GM18870 (cell line): ENCODE data around the gene IGFBP7.

ENCODE experiments used
- ATAC-seq: cut with Tn5 transposase; IDR thresholded peaks from one replicate; pipeline ENCODE4 v1.9.1; 2021; ENCODE audit warnings: moderate library complexity; ENCODE audit not compliant: unreplicated experiment

Gene IGFBP7

DNA sequence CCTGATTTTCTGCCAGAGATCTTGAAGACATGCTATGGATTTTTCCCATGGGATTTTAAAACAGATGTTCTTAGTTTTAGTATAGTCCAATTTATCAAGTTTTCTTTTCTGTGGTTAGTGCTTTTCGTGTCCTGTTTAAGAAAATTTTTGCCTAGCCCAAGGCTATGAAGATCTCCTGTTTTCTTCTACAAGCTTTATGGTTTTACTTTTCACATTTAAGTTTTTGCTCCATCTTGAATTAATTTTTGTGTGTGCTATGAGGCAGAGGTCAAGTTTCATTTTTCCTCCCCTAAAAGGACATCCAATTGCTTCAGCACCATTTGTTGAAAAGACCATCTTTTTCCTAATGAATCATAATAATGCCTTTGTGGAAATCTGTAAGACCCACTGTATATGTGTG lies 65.9 kb downstream of the IGFBP7 start:
- ATAC-seq, result no peak

DNA sequence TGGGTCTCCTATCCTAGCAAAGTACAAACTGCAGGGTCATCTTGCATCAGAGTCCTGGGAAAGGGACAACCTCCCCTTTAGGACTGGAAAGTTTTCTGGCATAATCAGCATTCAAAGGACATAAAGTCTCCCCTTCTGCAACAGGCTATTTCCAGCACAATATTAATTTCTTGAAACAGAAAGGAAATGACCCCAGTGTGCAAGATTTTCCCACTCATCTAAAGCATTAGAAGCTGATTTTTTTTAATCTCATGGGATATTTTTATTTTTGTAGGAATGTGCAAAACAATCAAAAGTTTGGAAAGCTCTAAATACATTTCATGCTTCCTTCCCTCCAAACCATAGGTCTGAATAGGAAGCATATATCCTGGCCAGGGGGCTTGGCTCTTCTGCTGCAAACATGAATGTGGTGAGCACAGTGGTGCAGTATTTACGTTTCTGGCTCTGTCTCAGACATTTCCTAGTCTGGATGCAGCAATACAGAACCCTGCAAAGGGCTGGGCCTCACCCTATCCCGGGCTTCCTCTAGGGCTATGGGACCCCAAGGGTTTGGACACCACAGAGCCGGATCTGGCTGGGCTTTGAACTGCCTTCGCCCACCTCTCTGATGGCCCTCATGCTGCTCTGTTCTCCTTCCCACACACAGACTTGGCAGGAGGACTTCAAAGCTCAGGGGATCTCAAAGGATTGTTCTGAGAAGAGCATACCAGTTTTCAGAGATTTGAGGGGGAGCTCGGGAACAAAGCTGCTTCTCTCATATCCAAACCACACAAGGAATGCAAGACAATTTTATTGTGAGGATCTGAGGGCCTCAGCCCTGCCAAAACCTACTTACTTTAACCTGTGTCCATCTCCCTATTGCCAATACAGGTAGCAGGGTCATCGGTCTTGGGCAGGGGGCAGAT lies 66.6 kb downstream of the IGFBP7 start:
- no peak for ATAC-seq

DNA sequence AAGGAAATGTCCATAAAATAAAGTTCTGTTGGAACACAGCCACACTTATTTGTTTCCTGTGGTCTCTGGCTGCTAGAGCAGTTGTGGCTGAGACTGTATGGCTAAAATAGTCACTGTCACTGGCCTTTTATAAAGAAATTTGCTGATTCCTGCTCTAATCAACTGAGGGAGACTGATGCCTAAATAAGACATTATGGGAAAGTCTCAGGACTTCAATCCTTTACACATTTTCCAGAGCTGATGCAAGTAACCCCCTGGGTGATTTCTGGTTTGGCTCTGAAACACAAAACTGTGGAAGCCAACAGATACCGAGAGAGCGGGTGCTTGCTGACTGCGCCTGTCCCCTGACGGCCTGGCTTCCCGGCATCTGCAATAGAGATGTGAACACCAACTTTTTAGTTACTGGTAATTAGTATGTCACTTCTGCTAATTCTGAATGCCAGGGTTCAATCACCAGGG lies 67.4 kb downstream of the IGFBP7 start:
- ATAC-seq, result no peak

DNA sequence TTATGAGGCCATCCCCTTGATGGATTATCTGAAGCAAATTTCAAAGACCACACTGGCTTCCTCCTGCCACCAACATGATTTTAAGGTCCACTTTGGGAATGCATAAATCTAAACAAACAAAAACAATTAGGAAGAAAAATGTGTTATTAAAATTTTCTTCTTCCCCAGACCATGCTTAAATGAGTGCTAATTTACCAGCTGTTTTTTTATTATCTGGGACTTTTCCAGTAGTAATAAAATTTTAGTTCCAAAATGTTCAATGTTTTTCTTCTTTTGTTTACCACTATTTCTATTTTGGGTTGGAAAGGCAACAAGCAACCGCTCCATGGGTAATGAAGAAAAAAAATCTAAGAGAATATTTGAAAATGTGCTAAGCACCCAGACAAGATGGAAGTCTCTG lies 69.2 kb downstream of the IGFBP7 start:
- no peak for ATAC-seq

DNA sequence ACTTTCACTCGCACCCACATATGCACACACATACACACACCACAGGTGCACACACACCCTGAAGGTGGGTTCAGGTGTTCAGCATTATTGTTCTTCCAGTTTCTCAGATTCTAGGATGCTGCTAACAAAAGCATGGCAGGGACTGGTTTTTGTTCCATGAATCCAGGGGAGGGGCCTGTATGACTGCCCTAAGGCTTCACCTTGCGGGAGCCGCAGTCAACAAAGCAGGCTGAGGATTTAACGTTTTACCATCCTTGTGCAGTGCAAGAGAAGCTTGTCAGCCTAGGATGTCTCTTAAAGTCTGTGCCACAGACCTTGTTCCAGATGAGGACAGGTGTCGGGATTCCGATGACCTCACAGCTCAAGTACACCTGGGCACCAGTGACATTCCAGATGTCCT lies 69.7 kb downstream of the IGFBP7 start:
- no peak for ATAC-seq

DNA sequence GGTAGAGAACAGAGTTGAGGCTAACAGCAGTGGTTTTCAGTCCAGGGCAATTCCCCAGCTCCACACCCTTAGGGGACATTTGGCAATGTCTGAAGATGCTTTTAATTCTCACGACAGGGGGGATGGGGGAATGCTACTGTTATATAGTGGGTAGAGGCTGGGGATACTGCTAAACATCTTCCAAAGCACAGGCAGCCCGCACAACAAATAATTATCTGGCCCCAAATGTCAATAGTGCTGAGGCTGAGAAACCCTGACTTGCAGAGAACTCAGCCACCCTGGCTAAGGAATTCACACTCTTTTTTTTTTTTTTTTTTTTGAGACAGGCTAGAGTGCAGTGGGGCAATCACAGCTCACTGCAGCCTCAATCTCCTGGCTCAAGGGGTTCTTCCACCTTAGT lies 70.8 kb downstream of the IGFBP7 start:
- no peak for ATAC-seq

DNA sequence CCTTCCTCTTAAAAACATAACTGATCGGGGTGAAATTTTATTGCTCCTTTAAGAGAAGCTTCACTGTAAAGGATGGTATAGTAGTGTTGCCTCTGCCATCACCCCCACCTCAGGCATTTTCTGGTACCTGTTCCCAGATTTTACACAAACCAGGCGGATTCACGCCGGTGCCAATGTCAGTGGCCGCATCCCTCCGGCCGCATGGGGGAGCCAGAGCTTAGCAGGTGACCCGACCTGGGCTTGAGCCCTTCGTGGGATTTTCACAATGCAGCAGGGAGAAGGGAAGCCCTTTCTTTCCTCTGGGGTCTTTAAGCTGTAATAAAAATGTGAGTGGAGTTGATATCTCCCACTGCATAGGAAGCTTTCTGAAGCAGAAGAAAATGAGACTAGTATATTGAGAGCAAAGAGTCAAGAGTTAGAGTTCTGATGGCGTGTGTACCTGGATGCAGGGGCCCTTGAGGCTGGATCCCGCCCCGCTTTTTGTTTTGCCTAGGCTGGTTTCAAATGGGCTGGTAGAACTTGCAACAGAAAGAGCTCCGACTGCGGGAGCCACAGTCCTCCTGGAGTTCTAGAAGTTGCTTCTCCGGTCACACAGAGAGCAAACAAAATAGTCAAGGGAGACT lies 72.1 kb downstream of the IGFBP7 start:
- ATAC-seq, result no peak

DNA sequence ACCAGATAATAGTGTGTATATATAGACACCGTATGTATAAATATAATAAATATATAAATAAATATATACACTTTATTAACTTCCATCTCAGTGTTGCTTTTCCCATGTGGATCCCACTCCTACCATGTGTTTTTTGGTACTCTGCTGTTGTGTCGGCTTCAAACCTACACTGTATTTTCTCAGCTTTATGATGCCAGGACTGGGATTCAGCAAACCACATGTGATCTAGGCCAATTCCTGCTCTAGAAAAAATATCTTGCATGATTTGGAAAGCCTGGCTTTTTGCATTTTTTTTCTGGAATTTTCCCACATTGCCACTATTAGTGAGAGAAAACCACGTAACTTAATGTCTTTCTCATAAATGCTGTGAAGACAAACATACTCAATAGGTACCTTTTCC lies 75.7 kb downstream of the IGFBP7 start:
- no peak for ATAC-seq

DNA sequence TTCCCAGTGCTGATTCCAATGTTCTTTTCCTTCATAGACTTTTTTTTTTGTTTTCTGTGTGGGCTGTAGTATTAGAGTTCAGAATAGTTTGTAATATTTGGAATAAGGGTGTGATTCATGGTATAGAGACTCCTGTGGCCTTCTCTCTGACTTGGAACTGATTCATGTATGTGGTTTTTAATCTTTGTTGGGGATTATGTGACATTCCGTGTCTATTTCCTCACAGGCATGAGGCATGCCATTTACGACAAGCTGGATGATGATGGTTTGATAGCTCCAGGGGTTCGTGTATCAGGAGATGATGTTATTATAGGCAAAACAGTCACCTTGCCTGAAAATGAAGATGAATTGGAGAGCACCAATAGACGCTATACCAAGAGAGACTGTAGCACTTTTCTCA lies 87.1 kb downstream of the IGFBP7 start:
- ATAC-seq, result no peak

DNA sequence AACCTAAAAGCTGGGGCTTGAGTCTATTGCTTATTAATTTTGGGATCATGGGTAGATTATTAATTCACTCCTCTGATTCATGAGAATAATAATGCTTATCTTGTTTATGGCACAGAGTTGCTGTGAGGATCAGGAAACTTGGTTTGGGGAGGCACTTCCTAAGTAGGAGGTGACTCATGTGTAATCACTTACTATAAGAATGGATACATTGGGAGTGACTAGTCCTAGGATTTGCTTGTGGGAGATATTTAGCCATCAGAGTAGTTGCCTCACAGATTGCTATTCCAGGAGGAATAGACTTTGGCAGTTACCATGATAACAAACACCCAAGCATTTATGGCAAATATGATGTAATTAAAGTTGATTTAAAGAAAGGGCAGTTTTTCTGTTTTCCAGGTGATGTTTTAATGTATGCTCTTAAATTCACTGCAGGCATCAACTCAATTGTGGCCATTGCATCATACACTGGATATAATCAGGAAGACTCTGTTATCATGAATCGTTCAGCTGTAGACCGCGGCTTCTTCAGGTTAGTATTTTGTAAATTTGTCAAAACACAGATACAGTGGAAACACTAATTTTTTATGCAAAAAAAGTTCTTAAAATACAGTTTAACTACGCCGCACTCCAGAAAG lies 89.6 kb downstream of the IGFBP7 start:
- no peak for ATAC-seq

DNA sequence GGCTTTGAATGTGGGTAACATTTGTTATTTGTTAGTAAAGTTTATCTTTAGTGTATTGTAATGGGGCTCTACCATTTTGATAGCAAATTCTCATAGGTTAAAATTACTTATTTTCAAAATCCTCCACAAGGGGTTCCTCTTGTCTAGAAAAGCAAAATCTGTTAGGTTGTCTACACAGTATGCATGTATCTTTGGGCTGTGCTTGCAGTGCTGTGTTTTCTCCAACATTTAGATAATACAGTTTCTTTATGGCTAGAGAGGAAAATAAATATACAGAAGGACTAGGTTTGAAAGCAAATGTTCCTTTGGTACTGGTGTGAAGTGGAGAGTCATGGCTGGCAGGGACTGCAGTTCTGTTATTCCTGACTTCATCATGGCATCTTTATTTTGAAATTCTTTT lies 91.2 kb downstream of the IGFBP7 start:
- no peak for ATAC-seq

DNA sequence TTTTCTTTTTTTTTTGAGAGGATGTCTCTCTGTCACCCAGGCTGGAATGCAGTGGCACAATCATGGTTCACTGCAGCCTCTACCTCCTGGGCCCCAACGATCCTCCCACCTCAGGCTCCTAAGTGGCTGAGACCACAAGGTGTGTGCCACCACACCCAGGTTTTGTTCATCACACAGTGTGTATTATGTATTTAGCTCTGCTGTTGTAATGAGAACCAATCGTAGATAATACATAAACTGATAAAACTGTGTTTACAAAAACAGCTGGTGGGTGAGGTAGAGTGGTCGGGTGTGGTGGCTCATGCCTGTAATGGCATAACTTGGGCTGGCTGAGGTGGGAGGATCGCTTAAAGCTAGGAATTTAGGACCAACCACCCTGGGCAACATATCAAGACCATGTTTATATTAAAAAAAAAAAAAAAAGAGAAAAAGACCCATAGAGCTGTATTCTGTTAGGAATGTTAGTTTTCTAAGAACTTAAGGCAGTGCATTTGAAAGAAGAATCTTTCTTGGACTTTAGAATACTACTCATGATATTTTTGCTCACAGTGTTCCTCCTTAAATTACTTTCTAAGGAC lies 96.6 kb downstream of the IGFBP7 start:
- ATAC-seq, result no peak

DNA sequence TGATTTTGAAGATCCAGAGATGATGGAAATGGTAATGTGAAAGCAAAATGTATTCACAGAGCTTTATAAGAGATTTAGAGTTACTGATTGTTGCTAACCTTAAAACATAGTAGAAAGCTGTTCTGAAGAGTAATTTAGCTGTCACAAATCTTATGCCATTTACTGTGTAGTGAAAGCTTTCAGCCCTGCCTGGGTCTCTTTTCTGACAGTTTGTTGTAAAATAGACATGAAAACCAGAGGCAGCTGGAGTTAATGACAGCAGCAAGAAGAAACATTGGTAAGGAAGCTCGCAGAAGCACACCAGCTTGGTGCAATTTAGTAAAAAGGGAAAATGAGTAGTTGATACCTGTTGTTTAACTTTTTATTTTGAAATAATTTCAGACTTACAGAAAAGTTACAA lies 110.4 kb downstream of the IGFBP7 start:
- ATAC-seq, result no peak

DNA sequence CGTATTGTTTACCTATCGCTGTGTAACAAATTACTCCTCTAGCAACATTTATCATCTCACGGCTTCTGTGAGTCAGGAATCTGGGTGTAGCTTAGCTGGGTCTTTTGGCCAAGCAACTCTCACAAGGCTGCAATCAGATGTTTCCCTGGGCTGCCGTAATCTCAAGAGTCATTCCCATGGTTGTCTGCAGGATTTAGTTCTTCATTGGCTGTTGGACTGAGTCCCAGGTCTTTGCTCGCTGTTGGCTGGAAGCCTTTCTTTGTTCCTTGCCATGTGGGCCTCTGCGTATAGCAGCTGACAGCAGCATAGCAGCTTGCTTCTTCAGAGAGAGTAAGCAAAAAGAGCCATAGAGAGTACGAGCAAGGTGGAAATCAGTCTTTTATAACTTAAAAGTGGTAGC lies 114.7 kb downstream of the IGFBP7 start:
- ATAC-seq, result no peak

DNA sequence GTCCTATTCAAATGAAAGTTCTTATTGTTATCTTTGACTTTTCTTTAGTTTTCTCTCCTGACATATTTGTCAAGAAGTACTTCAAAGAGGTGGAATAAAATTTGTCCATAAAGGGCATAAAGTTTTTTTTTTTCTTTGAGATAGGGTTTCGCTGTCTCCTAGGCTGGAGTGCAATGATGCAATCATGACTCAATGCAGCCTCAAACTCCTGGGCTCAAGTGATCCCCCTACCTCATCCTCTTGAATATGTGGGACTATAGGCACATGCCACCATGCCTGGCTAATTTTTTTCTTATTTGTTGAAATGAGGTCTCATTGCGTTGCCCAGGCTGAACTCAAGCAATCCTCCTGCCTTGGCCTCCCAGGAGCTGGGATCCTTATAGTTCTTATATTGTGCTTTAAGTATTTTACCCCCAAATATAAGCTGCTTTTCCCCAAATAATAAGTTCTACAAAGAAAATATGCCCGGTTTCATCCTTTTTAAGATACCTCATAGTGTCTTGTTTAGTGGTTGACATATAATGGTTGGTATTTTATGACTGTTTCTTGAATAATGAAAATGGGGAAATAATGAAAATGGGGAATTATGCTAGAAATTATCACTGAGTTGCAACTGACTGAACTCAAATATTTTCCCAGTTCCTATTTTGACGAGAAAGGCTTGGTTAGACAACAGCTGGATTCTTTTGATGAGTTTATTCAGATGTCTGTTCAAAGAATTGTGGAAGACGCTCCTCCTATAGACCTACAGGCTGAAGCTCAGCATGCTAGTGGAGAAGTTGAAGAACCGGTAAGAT lies 119.9 kb downstream of the IGFBP7 start:
- ATAC-seq, result no peak

DNA sequence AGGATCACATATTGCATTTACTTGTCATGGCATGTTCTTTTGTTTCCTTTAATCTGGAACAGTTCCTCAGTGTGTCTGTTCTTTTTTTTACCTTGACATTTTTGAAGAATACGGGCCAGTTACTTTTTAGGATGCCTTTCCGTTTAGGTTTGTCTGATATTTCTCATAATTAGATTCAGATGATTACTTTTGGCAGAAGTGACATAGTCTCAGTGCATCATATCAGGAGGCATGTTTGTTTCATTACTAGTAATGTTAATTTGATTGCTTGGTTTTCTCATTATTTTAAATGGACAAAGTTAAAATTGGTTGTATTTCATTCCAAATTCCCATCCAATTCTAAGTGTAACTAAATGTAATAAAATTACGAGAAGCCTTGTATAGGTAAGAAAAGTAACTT lies 123.2 kb downstream of the IGFBP7 start:
- no peak for ATAC-seq

DNA sequence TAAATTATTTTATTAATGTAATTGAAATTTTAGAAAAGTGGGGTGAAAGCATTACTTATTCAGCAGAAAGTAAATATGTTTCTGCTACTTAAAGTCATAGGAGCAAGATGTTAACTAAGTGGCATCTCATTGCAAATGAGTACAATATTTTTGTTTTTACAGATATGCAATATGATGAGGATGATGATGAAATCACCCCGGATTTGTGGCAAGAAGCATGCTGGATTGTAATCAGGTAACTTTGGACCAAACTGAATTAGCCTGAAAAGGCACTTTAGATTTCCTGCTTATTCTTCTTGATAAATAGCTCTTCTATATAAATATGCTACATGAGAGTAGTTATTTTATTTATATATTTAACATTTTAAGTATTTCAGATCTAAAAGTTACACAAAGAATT lies 124.0 kb downstream of the IGFBP7 start:
- ATAC-seq, result no peak

DNA sequence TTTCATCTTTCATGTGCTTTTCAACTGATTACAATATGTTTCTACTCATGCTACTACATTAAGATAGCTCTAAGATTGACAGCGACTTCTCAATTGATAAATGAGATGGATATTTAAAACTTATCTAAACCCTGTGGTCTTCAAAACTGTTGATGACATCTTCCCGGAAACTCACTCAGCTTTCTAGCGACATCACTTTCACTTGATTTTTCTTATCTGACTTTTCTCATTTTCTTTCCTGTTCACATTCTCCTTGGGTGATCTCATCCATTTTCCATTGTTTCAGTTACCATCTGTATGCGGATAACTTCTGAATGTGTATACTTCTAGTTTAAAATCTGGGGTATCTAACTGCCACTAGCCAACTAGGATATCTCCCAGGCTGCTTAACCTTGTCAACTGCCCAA lies 128.4 kb downstream of the IGFBP7 start:
- ATAC-seq, result no peak
